Fibroblast of peridontal ligament (primary cell): ENCODE results near the gene POGLUT2.
A peak's percentile ranks its signal among the peaks of the same experiment; 100 is the strongest.
"Not testable (repeated sequence)": the region's sequence is repeated elsewhere in the genome, so short reads cannot be mapped to it uniquely, and the experiment has no call there.

ENCODE experiments used
- DNase-seq: peaks from one replicate; pipeline ENCODE4 v3.0.0-alpha.2; 2010; ENCODE audit errors: extremely low read depth

Gene POGLUT2

GRCh38 chr13:102807699-102808098 lies 8.9 kb upstream of the POGLUT2 start:
- DNase-seq = no peak

GRCh38 chr13:102805680-102806079 lies 6.9 kb upstream of the POGLUT2 start:
- no peak for DNase-seq

GRCh38 chr13:102800145-102801041 lies 1.6 kb upstream of the POGLUT2 start:
- peak; percentile 66 for DNase-seq

- DNase-seq = peak; percentile 17
Measured at GRCh38 chr13:102799426-102800144, 809 bp upstream of the POGLUT2 start.

GRCh38 chr13:102793611-102794355 lies 5.0 kb downstream of the POGLUT2 start:
- no peak for DNase-seq

GRCh38 chr13:102792396-102792795 lies 6.4 kb downstream of the POGLUT2 start:
- no peak for DNase-seq

GRCh38 chr13:102788683-102789082 lies 10.1 kb downstream of the POGLUT2 start:
- DNase-seq = no peak

- no peak for DNase-seq
Measured at GRCh38 chr13:102784483-102784882, 14.3 kb downstream of the POGLUT2 start.

GRCh38 chr13:102781591-102781990 lies 17.2 kb downstream of the POGLUT2 start:
- no peak for DNase-seq

DNA sequence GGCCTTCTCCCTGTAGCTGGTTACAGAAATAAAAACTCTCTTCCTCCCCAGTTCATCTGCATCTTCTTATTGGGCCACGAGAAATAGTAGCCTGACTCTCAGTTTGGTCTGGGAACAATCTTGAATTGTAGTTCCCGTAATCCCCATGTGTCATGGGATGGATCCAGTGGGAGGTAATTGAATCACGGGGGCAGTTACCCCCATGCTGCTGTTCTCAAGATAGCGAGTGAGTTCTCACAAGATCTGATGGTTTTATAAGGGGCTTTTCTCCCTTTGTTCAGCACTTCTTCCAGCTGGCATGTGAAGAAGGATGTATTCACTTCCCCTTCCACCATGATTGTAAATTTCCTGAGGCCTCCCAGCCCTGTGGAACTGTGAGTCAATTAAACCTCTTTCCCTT lies 18.1 kb downstream of the POGLUT2 start:
- not testable (repeated sequence) for DNase-seq

DNA sequence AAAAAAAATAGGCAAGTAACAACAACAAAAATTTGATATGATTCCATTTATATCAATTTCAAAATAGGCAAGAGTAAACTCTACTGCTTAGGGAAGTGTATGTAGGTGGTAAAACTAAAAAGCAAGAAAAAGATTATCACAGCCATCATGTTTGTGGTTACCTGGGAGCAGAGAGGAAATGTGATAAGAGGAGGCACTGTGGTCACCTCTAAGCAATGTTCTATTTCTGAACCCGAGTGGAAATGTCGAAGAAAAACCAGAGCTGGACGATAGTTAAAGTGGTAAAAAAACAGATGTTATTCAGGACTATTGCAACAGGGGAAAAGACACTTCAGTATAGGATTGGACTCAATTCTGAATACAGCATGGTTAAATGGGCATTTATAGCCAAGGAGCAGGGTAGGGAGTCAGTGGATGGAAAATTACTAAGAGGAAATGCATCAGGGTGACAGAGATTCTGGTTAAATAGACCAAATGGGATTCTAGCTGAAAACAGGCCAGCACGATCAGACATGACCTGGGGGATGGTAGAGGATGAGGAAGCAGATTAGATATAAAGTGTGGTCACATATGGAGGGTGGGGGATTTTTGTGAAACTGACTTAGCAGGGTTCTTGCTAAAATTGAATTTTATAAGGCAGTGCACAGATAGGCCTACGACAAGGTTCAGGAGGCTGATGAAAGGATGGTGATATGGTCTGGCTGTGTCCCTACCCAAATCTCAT lies 19.2 kb downstream of the POGLUT2 start:
- no peak for DNase-seq

- no peak for DNase-seq
Measured at GRCh38 chr13:102777736-102778135, 21.0 kb downstream of the POGLUT2 start.

DNA sequence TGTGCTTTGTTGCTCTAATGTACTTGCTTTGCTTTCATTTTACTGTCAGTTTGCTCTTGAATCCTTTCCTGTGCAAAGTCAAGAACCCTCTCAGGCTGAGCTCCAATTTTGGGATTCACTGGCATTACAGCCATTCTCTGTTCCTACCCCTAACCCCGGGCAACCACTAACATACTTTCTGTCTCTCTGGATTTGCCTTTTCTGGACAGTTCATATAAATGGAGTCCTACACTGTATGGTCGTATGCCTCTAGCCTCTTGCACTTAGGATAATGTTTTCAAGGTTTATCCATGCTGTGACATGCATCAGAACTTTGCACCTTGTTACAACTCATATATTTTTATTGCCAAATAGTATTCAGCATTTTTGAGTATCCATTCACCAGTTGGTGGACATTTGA lies 22.5 kb downstream of the POGLUT2 start:
- DNase-seq = no peak

DNA sequence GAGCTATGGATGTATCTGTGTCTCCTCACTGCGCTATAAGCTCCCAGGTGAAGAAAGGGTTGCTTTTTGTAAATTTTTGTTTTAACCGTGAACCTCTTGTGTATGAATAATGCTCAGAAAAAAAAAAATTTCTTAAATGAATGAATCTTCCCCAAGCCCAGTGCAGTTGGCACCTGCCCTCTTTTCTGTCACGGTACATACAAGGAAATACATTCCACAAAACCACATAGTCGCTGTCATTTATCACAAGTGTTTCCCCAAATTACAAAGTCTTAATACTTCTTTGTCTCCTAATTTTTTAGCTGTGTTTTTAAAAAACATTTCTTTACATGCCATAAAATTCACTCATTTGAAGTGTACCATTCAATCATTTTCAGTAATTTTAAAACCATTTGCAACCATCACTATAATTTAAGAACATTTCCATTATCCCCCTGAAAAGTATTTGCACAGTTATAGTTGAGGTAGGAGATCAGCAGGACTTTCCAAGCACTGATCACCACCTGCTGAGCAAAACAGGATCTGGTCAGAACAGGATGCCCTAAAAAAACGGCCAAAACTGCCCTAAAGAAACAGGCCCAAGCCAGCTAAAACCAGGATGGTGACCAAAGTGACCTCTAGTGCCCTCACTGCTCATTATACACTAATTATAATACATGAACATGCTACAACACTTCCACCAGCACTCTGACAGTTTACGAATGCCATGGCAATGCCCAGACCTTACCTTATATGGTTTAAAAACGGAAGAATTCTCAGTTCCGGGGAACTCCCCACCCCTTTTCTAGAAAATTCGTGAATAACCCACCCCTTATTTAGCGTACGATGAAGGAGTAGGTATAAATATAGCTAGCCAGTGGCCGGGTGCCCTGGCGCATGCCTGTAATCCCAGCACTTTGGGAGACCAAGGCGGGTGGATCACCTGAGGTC lies 23.9 kb downstream of the POGLUT2 start:
- DNase-seq = no peak

GRCh38 chr13:102774214-102774568 lies 24.6 kb downstream of the POGLUT2 start:
- DNase-seq = no peak

DNA sequence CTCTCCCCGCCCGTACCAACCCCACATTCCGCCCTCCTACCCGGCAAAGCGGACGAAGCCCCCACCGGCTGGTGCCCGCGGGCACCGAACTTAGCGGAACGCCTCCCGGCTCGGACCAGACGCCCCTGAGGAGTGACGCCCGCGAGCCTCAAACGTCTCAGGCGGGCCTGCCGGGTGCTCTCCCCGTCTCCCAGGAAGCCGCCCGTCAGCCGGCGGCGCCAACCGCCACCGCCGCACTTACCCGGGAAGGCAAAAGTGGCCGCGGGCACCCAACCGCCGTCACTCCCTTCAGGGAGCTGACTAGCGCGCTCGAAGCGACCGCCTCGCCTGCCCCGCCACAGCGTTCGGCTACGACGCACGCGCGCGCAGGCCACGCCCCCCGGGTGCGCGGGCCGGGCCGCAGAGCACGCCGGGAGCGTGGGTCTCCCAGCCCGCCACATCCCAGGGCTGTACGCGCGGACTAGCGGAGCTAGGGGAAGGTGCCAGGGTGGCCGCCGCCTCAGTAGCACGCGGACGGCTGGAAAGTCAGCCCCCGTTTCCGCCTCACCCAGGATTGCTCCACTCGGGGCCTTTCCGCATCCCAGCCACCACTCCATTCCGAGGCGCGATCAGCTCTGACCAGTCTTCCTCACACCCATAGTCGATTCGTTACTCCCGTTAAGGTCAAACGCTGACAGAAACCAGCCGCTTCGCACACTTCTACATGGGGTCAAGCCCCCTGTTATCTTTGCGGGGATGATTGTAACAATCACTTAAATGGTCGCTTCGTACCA lies 25.1 kb downstream of the POGLUT2 start, which contains the start of gene TEX30:
TSS of gene TEX30 (minus strand) at position 346 of the 773 bp plus-strand sequence. CDS start 3,760 bp downstream, outside the sequence.
- peak; percentile 67 for DNase-seq

GRCh38 chr13:102772042-102772425 lies 26.7 kb downstream of the POGLUT2 start:
- DNase-seq = no peak

DNA sequence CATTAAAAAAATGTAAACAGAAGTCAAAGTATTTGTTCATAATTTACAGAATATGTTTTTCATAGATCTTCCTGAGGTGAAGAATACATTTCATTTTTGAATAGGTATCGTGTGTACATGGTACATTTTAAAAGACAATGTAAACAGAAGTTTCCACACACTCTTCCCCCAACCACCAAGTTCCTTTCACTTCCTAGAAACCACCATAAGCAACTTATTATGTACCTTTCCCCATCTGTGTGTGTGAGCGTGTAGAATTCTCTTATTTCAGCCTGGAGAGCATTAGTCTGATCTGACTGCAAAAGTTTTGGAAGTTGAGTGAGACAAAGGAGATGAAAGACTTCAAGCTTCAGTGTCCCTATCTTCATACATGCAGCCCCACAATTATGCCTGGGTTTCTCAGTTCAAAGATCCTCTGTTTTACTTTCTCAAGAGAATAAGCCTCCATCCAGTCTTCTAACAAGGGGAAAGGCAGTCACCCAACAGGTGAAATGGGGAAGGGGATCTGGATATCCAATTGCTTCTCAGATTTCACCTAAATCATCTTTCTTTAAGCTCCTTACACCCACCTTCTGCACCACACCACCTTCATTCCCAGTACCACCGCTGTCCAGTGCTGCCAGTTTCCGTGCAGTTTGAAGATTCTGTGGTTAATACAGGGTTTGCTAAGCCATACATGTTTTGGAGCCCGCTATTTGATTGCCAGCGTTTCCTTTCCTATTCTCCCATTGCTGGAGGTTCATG lies 27.3 kb downstream of the POGLUT2 start:
- peak; percentile 4 for DNase-seq

- no peak for DNase-seq
Measured at GRCh38 chr13:102770435-102770834, 28.3 kb downstream of the POGLUT2 start.
